CD4-positive, alpha-beta T cell (primary cell): ENCODE data around the gene BABAM2. TPM values are rescaled to one million over a fixed set of nuclear protein-coding genes. Genes with fewer than 3 reads are reported as not detected.

Source experiments
- ATAC-seq: fragments of 200-7000 bp; cut with Tn5 transposase; one replicate; pipeline ENCODE4 v1.10.0; 2022; ENCODE audit warnings: mild to moderate bottlenecking; ENCODE audit not compliant: poor library complexity
- CTCF ChIA-PET: fragments of 350-600 bp; sonication (Branson Sonifier 250); formaldehyde crosslinking; loops from one replicate; lab custom pipeline; 2021; ENCODE audit warnings: antibody characterized with exemption, inconsistent platforms; lab: Charles Lee
- POLR2A ChIA-PET: fragments of 350-600 bp; sonication (Branson Sonifier 250); formaldehyde crosslinking; loops from one replicate; lab custom pipeline; 2021; ENCODE audit warnings: antibody characterized with exemption, inconsistent platforms; lab: Charles Lee
- DNase-seq, 14 experiments: peaks; one replicate each; pipeline ENCODE4 v3.0.0-alpha.2; 2013 to 2020; ENCODE audit warnings: mixed read lengths in 2 of 14
- H3K27ac ChIP-seq, 2 donors: one replicate each; pipeline versions ENCODE4 v1.5.1 to v1.7.0; 2013; ENCODE audit warnings: low read length in 2 of 2, low read depth in 1 of 2, mild to moderate bottlenecking in 1 of 2
- H3K27me3 ChIP-seq, 2 experiments: 1 replicate in 1 of 2; 2 replicates in 1 of 2; pipeline versions ENCODE4 v1.6.1 to v1.7.0; 2013; ENCODE audit warnings: low read length in 2 of 2, control low read depth in 1 of 2, mild to moderate bottlenecking in 1 of 2, moderate library complexity in 1 of 2; ENCODE audit not compliant: insufficient read depth in 2 of 2, control insufficient read depth in 1 of 2
- H3K36me3 ChIP-seq: one replicate; pipeline ENCODE4 v1.6.1; 2013; ENCODE audit warnings: low read length, control low read depth; ENCODE audit not compliant: insufficient read depth
- H3K4me1 ChIP-seq: one replicate; pipeline ENCODE4 v1.6.1; 2013; ENCODE audit warnings: low read length, control low read depth; ENCODE audit not compliant: insufficient read depth
- H3K4me3 ChIP-seq: one replicate; pipeline ENCODE4 v1.5.1; 2013; ENCODE audit warnings: mild to moderate bottlenecking, low read length, moderate library complexity
- H3K9me3 ChIP-seq, 2 experiments: 1 replicate in 1 of 2; 2 replicates in 1 of 2; pipeline versions ENCODE4 v1.6.1 to v1.7.0; 2013; ENCODE audit warnings: low read length in 2 of 2, mild to moderate bottlenecking in 2 of 2, control low read depth in 1 of 2, moderate library complexity in 1 of 2; ENCODE audit not compliant: control insufficient read depth in 1 of 2, insufficient read depth in 1 of 2
- H3K27ac Mint-ChIP-seq: one replicate; pipeline ENCODE4 v1.8.0; 2020; ENCODE audit warnings: mixed read lengths
- H3K27me3 Mint-ChIP-seq: one replicate; pipeline ENCODE4 v1.8.0; 2021; ENCODE audit warnings: mixed read lengths
- H3K36me3 Mint-ChIP-seq: one replicate; pipeline ENCODE4 v1.8.0; 2021; ENCODE audit warnings: low read depth, mixed read lengths
- H3K4me1 Mint-ChIP-seq: one replicate; pipeline ENCODE4 v1.8.0; 2021; ENCODE audit warnings: low read depth, mixed read lengths
- H3K4me3 Mint-ChIP-seq: one replicate; pipeline ENCODE4 v1.8.0; 2020; ENCODE audit warnings: mild to moderate bottlenecking, mixed read lengths
- H3K9me3 Mint-ChIP-seq: one replicate; pipeline ENCODE4 v1.8.0; 2020; ENCODE audit warnings: mixed read lengths
- CTCF ChIP-seq: fragments of 200-600 bp; IDR thresholded peaks from one replicate; pipeline ENCODE4 v1.8.0; 2022; ENCODE audit warnings: antibody characterized with exemption, mild to moderate bottlenecking
- intact Hi-C, 2 experiments: fragments of 100-400 bp; cut with DNase I in 1 of 2; cut with micrococcal nuclease in 1 of 2; formaldehyde crosslinking; loops; one replicate each; pipeline versions ENCODE4 v1.15.1 to v1.9.0; 2023 to 2025; cut with DNase I, micrococcal nuclease
- total RNA-seq, 174 experiments: library from RNA in 2 of 174; stranded (reverse) in 2 of 174; gene quantifications; one replicate each; pipeline ENCODE4 v1.2.3 and lab custom pipeline; 2021 to 2026

Gene BABAM2
- total RNA-seq, 2 experiments from 2014 or later: 29.2 to 32.8 TPM

GRCh38 chr2:28164280-28164801 lies 273.8 kb downstream of the BABAM2 start:
- Mint-ChIP-seq H3K27ac (no peak overlapping the region), H3K27me3 (no peaks in the 10 kb centered on the region), H3K4me3 (no peak overlapping the region), H3K9me3 (no peaks in the 10 kb centered on the region), H3K36me3 (peaks cover 13% of the 10 kb centered on the region), H3K4me1 (no peaks in the 10 kb centered on the region)
- no peaks in the 10 kb centered on the region for H3K36me3 ChIP-seq
- no peaks in the 10 kb centered on the region for H3K9me3 ChIP-seq
- TF ChIP-seq CTCF: no peak
- ATAC-seq: no peak
- H3K27me3 ChIP-seq: no peaks in the 10 kb centered on the region
- intact Hi-C loops: no loop called here
- no peak overlapping the region for H3K4me3 ChIP-seq
- ChIA-PET POLR2A (no interaction called here), CTCF (no interaction called here)
- DNase-seq: no peak
- no peak overlapping the region for H3K27ac ChIP-seq
- H3K4me1 ChIP-seq: no peaks in the 10 kb centered on the region

- Histone ChIP-seq H3K4me3 (no peak overlapping the region), H3K27me3 (no peaks in the 10 kb centered on the region), H3K4me1 (no peaks in the 10 kb centered on the region), H3K36me3 (no peaks in the 10 kb centered on the region), H3K9me3 (no peaks in the 10 kb centered on the region), H3K27ac (no peak overlapping the region)
- no peak for DNase-seq
- no peaks in the 10 kb centered on the region for H3K9me3 Mint-ChIP-seq
- no peak overlapping the region for H3K4me3 Mint-ChIP-seq
- no peak for ATAC-seq
- ChIA-PET CTCF (interaction anchor here (0.7 kb wide), 1 partner anchor 11 kb away, joined by 3 read pairs; no protein-coding TSS in a partner anchor), POLR2A (no interaction called here)
- no peaks in the 10 kb centered on the region for H3K4me1 Mint-ChIP-seq
- H3K36me3 Mint-ChIP-seq: peaks cover 12% of the 10 kb centered on the region
- no peaks in the 10 kb centered on the region for H3K27me3 Mint-ChIP-seq
- no peak overlapping the region for H3K27ac Mint-ChIP-seq
- intact Hi-C loops: no loop called here
- TF ChIP-seq CTCF: no peak
These were observed 274.6 kb downstream of the BABAM2 start for GRCh38 chr2:28165087-28165635.

GRCh38 chr2:28166956-28167355 lies 276.4 kb downstream of the BABAM2 start:
- POLR2A ChIA-PET: no interaction called here
- no peak for TF ChIP-seq CTCF
- Mint-ChIP-seq H3K27me3 (no peaks in the 10 kb centered on the region), H3K27ac (no peak overlapping the region), H3K36me3 (peaks cover 9% of the 10 kb centered on the region), H3K9me3 (no peaks in the 10 kb centered on the region), H3K4me1 (no peaks in the 10 kb centered on the region), H3K4me3 (no peak overlapping the region)
- Histone ChIP-seq H3K4me1 (no peaks in the 10 kb centered on the region), H3K36me3 (no peaks in the 10 kb centered on the region), H3K4me3 (no peak overlapping the region), H3K27ac (no peak overlapping the region), H3K9me3 (no peaks in the 10 kb centered on the region), H3K27me3 (no peaks in the 10 kb centered on the region)
- intact Hi-C loops: no loop called here
- ATAC-seq (no peak), DNase-seq (no peak)
- CTCF ChIA-PET: no interaction called here
